ENCODE results near the gene IMMP2L.
"Not testable (repeated sequence)": the region's sequence is repeated elsewhere in the genome, so short reads cannot be mapped to it uniquely, and the experiment has no call there.

The IMMP2L gene

DNA sequence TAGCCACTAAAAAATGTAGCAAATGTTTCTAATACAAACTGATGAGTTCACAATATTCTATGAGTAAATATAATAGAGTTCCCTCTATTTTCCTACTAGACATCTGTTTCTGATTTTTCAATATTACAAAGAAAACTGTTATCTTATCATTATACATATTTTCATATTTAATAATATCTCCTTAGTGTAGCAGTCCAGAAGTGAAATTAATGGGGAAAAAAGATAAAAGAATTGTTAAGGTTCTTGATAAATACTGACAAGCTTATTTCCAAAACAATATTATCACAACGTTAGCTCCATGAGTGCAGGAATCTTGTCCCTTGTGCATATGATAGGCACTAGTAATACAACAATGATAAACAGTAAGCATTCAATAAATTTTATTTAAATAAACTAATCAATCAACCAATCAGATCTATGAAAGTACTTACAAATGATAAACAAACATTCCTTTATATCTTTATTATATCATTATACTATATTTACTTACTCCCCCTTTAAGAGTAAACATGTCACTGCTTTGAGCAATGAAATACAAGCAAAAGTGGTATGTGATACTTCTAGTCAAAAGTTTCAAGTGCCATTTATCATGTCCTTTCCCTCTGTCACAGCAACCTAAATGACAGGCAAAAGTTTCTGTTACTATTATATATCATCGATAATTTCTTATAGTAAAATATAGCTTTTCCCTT lies 103.1 kb downstream of the IMMP2L start:
- DNase-seq: no peak

GRCh38 chr7:111450705-111451104 lies 111.6 kb downstream of the IMMP2L start:
- DNase-seq: not testable (repeated sequence)

- not testable (repeated sequence) for DNase-seq
Observed at GRCh38 chr7:111447502-111447901, 114.8 kb downstream of the IMMP2L start.

DNA sequence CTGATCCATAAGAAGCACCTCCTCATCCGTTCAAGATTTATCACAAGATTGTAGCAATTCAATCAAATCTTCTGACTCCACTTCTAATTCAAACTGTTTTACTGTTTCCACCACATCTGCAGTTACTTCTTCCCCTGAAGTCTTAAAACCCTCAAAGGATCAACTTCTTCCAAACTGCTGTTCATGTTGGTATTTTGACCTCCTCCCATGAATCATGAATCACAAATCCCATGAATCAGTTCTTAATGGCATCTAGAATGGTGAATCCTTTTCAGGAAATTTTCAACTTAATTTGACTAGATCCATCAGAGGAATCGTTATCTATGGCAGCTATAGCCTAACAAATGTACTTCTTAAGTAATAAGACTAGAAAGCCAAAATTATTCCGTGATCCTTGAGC lies 122.3 kb downstream of the IMMP2L start:
- DNase-seq: peak; percentile 20

- peak; percentile 74 for DNase-seq
Observed at GRCh38 chr7:111438369-111439289, 123.7 kb downstream of the IMMP2L start.

DNA sequence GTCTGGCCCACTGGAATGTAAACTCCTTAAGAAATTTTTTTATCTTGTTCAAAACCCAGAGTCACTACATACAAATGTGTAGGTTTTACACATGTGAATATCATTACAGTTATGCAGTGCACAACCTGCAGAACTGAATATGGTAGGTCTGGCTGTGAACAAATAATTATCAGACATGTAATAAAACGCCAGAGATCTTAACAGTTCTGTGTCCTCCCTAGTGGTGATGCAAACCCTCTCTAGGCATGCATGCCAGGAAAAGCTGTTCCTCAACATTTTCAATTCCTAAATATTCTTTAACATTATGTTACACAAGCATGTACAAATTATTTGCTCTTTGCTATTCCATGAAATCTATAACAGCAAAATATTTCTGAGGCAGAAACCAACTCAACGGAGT lies 124.6 kb downstream of the IMMP2L start:
- DNase-seq: no peak

DNA sequence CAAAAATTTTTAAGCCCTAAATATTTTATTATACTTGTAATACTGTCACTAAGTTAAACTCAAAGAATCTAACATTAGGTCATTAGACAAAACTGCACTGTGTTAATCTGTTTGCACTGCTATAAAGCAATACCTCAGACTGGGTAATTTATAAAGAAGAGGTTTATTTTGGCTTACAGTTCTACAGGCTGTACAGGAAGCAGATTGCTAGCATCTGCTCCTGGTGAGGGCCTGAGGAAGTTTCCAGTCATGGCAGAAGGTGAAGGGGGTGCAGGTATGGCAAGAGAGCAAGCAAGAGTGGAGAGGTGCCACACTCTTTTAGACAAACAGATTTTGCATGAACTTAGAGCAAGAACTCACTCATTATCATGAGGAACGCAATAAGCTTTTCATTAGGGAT lies 125.7 kb downstream of the IMMP2L start:
- DNase-seq: no peak

GRCh38 chr7:111433426-111433825 lies 128.9 kb downstream of the IMMP2L start:
- DNase-seq: no peak

- no peak for DNase-seq
Observed at GRCh38 chr7:111429781-111430180, 132.5 kb downstream of the IMMP2L start.

- DNase-seq: peak; percentile 72
Observed at GRCh38 chr7:111424768-111425167, 137.5 kb downstream of the IMMP2L start.

DNA sequence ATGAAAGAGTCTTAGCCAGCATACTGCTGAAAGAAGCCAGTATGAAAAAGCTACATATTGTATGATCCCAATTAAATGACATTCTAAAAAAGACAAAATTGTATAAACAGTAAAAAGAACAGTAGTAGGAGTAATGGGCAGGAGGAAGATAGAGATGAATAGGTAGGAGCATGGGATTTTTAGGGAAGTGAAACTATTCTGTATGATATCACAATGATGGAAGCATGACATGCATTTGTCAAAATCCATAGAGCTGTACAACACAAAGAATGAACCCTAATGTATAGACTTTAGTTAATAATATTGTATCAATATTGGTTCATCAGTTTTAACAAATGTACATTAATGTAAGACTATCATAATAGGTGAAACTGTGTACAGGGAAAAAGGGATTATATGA lies 147.9 kb downstream of the IMMP2L start:
- no peak for DNase-seq

GRCh38 chr7:111413739-111414138 lies 148.6 kb downstream of the IMMP2L start:
- no peak for DNase-seq

- no peak for DNase-seq
Observed at GRCh38 chr7:111410899-111411298, 151.4 kb downstream of the IMMP2L start.

DNA sequence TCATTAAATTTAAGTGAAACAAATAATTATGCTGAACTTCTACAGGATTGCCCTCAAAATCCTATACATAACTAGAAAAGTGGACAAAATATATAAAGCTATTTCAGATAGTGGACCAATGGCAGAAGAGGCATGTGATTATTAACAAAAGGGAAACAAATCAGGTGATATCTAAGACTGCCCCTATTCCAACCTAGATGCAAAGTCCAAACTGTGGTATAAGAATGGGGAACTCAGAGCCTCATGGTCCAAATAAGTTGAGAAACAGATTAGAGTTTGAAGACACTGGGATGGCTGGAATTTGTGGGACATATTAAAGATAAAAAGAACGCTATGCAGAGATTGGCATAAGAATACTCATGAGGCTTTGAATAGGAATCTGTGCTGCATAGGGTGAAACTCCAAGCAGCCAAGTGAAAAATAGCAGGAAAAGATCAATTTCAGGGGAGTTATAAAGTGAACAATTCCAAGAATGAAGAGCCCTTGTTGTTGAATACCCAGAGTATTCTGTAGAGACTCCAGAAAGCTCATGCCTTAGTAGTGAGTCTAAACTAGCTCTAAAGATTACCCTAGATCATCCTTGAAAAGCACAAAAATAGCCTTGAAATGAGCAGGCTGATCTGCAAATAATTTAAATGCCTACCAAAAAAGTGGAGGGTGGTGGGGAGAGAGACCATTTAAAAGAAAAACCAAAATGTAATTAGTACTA lies 152.4 kb downstream of the IMMP2L start:
- DNase-seq: peak; percentile 84

- no peak for DNase-seq
Observed at GRCh38 chr7:111408724-111409123, 153.6 kb downstream of the IMMP2L start.

GRCh38 chr7:111407258-111407657 lies 155.0 kb downstream of the IMMP2L start:
- DNase-seq: no peak

GRCh38 chr7:111405621-111406020 lies 156.7 kb downstream of the IMMP2L start:
- DNase-seq: no peak

DNA sequence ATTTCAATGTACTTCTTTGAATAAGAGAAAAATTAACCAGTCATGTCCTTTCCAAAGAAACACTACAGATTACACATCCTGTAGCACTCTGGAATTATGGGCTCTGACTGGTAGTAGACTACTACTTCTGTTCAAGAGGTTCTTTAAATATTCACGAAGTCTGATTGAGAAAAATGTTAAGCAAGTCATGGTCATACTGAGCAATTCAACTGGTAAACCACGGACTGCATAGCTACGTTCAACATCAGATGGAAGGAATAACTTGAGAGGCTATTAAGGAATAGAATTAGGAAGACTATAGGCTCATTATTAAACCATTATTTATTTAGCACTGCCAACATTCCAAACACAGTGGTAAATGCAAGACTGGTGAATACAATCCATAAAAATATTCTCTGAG lies 160.8 kb downstream of the IMMP2L start:
- peak; percentile 67 for DNase-seq

DNA sequence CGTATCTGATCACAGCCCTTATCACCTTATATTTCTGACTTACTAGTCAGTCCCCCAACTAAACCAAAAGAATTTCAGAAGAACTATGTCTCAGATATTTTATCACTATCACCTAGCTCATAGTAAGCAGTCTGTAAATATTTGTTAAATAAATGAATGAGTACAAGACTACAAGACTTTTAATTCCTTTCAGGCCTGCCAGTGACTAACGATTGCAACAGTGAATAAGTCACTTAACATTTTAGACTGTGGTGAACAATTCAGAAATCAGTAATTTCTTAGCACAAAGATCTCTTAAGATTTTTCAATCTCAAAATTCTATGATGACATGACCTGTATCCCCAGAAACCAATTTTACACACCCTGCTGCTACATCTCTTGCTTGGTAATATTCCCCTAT lies 162.2 kb downstream of the IMMP2L start:
- no peak for DNase-seq

GRCh38 chr7:111394891-111395290 lies 167.4 kb downstream of the IMMP2L start:
- DNase-seq: no peak

GRCh38 chr7:111393011-111393754 lies 169.1 kb downstream of the IMMP2L start:
- DNase-seq: peak; percentile 64

DNA sequence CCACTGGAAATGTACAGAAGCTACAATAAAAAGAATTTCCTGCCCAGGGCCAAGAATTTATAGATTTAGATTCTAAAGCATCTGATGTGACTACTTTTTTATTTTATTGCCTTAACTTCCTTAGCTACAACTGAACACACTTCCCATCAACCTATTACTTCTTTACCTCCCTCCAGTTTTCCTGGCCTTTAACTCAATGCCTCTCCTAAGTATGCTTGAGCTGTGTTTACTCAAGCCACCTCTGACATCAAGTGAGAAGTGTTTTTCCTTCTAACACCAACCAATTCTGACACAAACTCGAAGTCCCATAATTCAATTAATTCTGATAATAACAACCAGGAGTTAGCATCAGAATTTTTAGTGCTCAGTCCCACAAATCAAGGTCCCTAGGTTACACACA lies 170.0 kb downstream of the IMMP2L start:
- no peak for DNase-seq

- no peak for DNase-seq
Observed at GRCh38 chr7:111390000-111390399, 172.3 kb downstream of the IMMP2L start.

All from fibroblast of skin of scalp (primary cell).